NCI-H446 treated with DMSO at 0.1 percent for 48 hours (cell line): ENCODE results near the gene MAD2L1.
"Not testable (repeated sequence)": the region's sequence is repeated elsewhere in the genome, so short reads cannot be mapped to it uniquely, and the experiment has no call there.

Source experiments
- DNase-seq: peaks from one replicate; lab custom pipeline; 2025; lab: John Stamatoyannopoulos, UW

MAD2L1 gene

DNA sequence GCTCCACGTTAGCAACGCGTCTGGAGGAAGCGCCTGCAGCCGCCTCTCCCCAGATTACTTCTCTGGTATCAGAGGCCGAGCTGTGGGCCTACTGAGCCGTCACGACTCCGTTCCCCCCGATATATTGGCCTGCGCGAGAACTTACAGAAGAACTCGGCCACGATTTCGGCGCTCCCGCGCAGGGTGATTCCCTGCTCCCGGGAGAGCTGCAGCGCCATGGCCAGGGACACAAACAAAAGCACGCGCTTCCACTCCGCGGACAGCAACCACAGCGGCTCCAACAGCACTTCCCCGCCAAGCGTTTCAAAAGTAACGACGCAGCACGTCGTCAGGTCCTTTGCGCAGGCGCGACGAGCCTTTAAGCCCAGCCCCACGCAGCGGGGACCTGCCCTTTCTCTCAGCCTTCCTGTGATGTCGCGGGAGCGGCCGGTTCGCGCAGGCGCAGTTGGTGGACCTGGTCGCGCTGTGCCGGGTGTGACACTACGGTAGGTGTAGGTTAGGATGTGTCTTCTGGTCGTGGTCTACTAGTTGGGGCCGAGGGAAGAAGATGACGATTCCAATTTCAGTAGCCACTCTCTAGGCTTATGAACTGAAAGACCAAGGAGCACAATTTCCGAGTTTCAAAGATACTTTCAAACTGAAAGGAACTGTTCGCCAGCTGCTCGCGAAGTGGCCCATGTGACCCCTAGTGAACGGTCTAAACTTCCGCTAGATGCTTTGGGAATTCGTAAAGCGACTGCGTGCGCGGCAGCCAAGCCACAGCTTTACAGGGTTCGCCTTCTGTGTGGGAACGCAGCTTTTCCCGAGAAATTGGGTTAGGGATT, at the start of gene MAD2L1:
MAD2L1 (minus strand) TSS at position 332 of the 824 bp plus-strand sequence; CDS start at position 218, 114 bp downstream.
- DNase-seq, result peak; percentile 94

DNA sequence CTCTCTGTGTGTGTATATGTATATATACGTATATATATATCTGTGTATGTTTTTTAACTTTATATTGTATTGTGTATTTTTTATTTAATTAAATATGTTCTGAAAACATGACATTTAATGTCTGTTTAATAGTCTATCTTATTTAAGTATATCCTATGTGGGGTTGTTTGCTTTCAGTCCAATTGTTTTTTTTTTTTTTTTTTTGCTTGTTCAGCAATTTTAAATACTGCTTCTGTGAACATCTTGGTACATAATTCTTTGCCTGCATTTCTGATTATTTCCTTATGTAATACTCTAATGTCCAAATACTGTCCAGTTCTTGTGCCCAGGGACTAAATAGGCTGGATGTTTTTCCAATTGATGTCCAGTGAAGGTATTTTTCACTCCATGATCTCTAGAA, 45.1 kb upstream of the MAD2L1 start:
- DNase-seq, result no peak

GRCh38 chr4:120109406-120109805, 42.8 kb upstream of the MAD2L1 start:
- no peak for DNase-seq

- DNase-seq, result no peak
These were observed 38.8 kb upstream of the MAD2L1 start for GRCh38 chr4:120105472-120105871.

DNA sequence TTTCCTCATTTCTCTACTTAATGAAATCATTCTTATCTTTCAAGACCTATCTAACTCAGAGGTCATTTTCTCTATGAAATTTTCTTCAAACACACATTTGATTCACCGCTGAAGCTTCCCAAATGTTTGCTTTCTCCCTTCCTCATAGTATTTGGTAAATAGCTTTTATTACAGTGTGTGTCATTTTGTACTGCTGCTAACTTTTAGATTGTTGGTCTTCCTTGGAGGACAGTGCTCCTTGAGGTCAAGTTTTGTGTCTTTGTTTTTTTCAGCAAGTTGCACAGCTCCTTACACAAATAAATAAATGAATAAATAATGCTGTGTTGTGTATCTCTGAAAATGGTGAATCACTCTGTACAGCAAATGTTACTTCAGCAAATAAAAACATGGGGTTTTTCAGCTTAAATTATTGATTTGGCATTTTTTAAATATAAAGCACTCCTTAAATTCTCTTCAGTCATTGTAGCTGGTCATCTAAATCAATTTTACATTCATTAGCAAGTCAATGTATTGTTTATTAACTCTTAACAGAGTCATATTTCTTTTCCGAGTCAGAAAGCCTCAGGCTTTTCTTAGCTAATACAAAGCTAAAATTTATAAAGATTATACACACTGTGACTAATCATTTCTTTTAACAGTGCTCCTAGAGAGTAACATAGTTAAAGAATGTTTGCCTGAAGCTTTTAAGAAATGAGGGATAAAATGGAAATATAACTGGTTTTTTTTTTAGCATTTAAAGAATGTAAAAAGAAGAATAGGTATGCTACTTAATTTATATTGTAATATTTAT, 30.1 kb upstream of the MAD2L1 start:
- DNase-seq, result no peak

GRCh38 chr4:120088507-120088906, 21.9 kb upstream of the MAD2L1 start:
- DNase-seq, result no peak

- not testable (repeated sequence) for DNase-seq
These were observed 21.4 kb upstream of the MAD2L1 start for GRCh38 chr4:120088066-120088465.

DNA sequence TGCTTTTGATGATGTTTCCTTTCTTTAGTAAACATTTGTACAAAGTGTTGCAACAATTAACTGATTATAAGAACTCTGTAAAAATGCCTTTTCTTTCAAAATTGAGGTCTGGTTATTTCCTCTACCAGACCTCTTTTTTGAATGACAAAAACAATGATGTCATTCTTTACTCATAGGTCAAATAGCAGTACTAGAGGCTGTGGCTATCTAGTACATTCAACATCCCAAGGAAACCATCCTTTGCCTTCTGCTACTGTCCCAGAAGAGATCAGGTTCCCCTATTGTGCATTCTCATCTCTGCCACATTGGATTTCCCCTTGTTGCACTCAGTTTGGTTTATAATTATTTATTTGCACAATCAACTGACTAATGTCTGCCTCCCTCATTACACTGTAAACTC, 19.1 kb upstream of the MAD2L1 start:
- DNase-seq, result no peak

DNA sequence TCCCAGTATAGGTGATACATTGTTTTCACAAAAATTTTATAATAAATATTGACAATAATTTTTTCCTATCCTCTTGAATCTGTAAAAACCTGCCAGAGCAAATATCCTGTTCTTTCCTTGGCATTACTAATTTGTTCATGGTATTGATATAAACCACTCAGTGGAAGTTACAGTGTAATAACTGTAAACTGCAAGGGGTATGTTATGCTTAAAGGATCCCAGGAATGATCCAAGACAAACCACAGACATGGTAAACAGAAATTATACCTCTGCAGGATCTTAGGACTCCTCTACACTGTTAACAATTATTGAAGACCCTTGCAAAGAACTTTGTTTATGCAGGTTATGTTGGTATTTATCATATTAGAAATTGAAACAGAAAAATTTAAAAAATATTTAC, 17.7 kb upstream of the MAD2L1 start:
- DNase-seq, result no peak

- DNase-seq, result no peak
These were observed 16.5 kb upstream of the MAD2L1 start for GRCh38 chr4:120083152-120083551.

GRCh38 chr4:120082251-120082650, 15.6 kb upstream of the MAD2L1 start:
- DNase-seq, result no peak

GRCh38 chr4:120081726-120082125, 15.1 kb upstream of the MAD2L1 start:
- no peak for DNase-seq

DNA sequence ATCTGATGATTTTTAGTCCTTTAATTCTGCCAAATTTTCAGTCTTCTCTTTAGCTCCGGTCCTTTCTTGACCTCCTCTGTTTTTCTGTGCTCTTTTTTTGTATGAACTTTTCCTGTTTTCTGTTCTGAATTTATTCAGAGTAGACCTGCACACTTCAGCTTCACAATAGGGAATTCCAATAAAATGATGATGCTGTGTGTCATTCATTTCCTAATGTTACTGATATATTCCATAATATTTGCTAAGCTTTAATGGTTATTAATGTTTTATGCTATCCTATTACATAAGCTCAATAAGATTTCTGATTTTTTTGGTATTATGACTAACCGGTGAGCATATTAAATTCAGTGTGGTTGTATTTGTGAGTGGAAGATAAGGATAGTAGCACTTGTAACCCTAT, 13.9 kb upstream of the MAD2L1 start:
- DNase-seq, result no peak

DNA sequence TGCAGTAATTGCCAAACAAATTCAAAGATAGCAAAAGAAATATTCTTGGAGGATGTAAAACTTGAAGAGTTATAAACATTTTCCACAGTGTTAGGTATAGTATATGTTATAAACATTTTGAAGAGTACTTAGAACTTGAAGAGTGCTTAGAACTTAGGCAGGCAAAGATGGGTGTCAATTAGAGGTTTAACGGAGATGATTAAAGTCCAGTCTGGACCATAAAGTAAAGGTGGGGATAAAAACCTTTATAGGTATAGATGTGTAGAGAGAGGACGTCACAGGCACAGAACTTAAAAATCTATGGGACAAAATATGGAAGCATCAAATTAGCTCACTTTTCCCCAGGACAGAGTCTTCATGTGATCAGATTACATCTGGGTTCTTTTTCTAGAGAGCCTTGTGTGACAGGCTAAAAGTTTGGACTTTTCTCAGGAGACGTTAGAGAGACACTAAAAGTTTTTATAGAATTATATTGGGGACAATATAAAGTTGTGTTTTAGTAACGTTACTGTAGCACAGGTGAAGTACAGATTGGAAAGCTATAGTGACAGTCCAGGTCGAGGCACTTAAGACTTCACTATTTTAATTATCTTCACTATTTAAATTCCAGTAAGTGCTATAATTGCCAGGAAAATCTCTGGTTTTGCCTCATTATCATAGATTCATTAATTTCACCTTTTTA, 13.3 kb upstream of the MAD2L1 start:
- no peak for DNase-seq

- no peak for DNase-seq
These were observed 11.6 kb upstream of the MAD2L1 start for GRCh38 chr4:120078216-120078615.

DNA sequence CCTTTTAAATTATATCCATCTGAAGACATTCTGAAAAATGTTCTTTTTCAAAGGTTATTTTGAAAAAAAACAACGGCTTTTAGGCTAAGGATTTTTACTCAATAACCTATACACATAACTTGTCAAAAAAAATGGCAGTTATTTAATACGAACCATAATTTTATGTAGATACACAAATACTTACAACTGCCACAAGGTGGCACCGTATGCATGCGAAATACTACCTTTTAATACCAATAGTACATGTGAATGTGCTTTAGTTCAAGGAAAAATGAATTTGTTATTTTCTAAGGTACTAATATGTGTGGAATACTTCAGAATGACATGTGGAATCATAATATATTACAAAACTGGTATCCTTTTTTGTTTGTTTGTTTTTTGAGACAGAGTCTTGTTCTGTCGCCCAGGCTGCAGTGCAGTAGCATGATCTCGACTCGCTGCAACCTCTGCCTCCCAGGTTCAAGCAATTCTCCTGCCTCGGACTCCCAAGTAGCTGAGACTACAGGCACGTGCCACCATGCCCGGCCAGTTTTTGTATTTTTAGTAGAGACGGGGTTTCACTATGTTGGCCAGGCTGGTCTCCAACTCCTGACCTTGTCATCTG, 4.6 kb upstream of the MAD2L1 start:
- peak; percentile 18 for DNase-seq

- DNase-seq, result no peak
These were observed 3.5 kb upstream of the MAD2L1 start for GRCh38 chr4:120070196-120070595.

GRCh38 chr4:120065974-120066516, 603 bp downstream of the MAD2L1 start:
- DNase-seq, result no peak

DNA sequence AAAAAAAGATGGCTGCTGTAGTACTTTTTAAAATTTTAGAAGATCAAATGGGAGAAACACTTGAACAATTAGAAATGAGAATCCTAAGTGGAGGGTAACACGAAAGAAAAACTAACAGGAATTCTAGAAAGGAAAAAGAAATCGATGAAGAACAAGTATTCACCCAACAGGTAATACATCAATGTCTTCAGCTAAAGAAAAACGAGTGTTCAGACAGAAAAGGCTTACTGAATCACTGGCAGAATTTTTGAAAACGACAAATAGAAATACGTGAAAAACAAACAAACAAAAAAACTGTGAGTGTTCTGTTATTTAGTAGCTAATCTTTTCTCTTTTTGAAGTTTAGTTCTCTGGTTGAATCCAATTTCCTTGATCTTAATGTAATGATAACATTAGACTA, 1.8 kb downstream of the MAD2L1 start:
- no peak for DNase-seq

- DNase-seq, result not testable (repeated sequence)
These were observed 2.9 kb downstream of the MAD2L1 start for GRCh38 chr4:120063711-120064110.

DNA sequence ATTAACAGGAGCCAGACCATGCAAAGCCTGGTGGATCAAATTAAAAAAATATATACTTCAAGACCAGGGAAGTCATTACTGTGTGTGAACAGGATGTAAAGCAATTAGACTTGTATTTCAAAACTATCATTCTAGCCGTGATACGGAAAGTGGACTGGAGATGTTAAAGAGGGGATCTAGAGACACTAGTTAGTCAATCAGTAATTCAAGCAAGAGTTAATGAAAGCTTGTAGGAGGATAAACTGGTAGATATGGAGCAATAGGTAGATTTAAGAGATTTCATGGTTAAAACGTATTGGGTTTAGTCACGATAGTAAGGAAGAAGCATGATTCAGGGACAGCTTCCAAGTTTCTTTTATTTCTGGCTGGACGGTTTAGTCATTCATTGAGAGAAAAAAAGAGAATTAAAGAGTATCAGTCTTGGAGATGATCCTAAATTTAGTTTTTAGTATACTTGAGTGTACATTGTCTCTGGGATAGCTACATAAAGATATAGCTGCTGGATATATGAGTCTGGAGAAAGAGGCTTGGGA, 3.9 kb downstream of the MAD2L1 start:
- no peak for DNase-seq

- no peak for DNase-seq
These were observed 7.6 kb downstream of the MAD2L1 start for GRCh38 chr4:120059036-120059435.
